HepG2 (cell line): ENCODE data around the gene ETV6.

Source experiments
- ESRRA ChIP-seq: sonication (generic); formaldehyde crosslinking; IDR thresholded peaks from 2 replicates; pipeline ENCODE4 v1.5.1; 2020; ENCODE audit warnings: mild to moderate bottlenecking, low read depth, missing genetic modification reagents
- ETV6 ChIP-seq: sonication (generic); formaldehyde crosslinking; conservative IDR thresholded peaks from 2 replicates; pipeline ENCODE4 v1.4.0; 2020; ENCODE audit warnings: missing genetic modification reagents
- HMG20B ChIP-seq: conservative IDR thresholded peaks from 2 replicates; pipeline ENCODE4 v1.6.1; 2016; ENCODE audit warnings: missing genetic modification reagents, missing compliant biosample characterization
- JUN ChIP-seq: sonication (generic); formaldehyde crosslinking; IDR thresholded peaks from 2 replicates; pipeline ENCODE4 v1.4.0; 2020; ENCODE audit warnings: mild to moderate bottlenecking, missing genetic modification reagents
- JUND ChIP-seq: sonication (generic); formaldehyde crosslinking; IDR thresholded peaks from 2 replicates; pipeline ENCODE4 v1.8.0; 2022; ENCODE audit warnings: mild to moderate bottlenecking, missing genetic modification reagents
- MAX ChIP-seq: IDR thresholded peaks from 2 replicates; pipeline ENCODE4 v1.6.1; 2012; ENCODE audit warnings: inconsistent platforms
- POLR2A ChIP-seq, 2 experiments: IDR thresholded peaks; 2 replicates each; pipeline ENCODE4 v1.6.1; 2011; ENCODE audit warnings: low read depth in 2 of 2, low read length in 2 of 2, mild to moderate bottlenecking in 1 of 2, moderate library complexity in 1 of 2; ENCODE audit not compliant: insufficient read depth in 1 of 2
- RBFOX2 ChIP-seq: fragments of 200-400 bp; formaldehyde crosslinking; IDR thresholded peaks from 2 replicates; pipeline ENCODE4 v1.6.1; 2017; ENCODE audit warnings: low read depth, mild to moderate bottlenecking, low read length
- ZC3H4 ChIP-seq: sonication (generic); formaldehyde crosslinking; IDR thresholded peaks from 2 replicates; pipeline ENCODE4 v1.4.0; 2020; ENCODE audit warnings: missing genetic modification reagents, borderline replicate concordance
- TF ChIP-seq, protein P1 (sequence below): IDR thresholded peaks from 2 replicates; pipeline ENCODE4 v1.6.1; 2016; ENCODE audit warnings: control low read depth
- TF ChIP-seq, protein P2 (sequence below): sonication (generic); formaldehyde crosslinking; IDR thresholded peaks from 2 replicates; pipeline ENCODE4 v1.5.0; 2020; ENCODE audit warnings: mild to moderate bottlenecking, missing genetic modification reagents, moderate library complexity

GRCh38 chr12:11782914-11783420, 133.5 kb downstream of the ETV6 start:
- TF ChIP-seq POLR2A (IDR thresholded peaks at IDR 0.05; ENCODE audit: insufficient read depth in 1 of 2, low read depth in 2 of 2, low read length in 2 of 2) = no peak
- no peak for TF ChIP-seq ETV6 (CRISPR knock-in tag)
- TF ChIP-seq JUND = no peak
- no peak for TF ChIP-seq HMG20B (CRISPR knock-in tag)
- TF ChIP-seq, protein P1, sequence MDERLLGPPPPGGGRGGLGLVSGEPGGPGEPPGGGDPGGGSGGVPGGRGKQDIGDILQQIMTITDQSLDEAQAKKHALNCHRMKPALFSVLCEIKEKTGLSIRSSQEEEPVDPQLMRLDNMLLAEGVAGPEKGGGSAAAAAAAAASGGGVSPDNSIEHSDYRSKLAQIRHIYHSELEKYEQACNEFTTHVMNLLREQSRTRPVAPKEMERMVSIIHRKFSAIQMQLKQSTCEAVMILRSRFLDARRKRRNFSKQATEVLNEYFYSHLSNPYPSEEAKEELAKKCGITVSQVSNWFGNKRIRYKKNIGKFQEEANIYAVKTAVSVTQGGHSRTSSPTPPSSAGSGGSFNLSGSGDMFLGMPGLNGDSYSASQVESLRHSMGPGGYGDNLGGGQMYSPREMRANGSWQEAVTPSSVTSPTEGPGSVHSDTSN = no peak
- TF ChIP-seq ZC3H4 (CRISPR knock-in tag) = no peak
- TF ChIP-seq JUN (CRISPR knock-in tag) = no peak
- TF ChIP-seq, protein P2, sequence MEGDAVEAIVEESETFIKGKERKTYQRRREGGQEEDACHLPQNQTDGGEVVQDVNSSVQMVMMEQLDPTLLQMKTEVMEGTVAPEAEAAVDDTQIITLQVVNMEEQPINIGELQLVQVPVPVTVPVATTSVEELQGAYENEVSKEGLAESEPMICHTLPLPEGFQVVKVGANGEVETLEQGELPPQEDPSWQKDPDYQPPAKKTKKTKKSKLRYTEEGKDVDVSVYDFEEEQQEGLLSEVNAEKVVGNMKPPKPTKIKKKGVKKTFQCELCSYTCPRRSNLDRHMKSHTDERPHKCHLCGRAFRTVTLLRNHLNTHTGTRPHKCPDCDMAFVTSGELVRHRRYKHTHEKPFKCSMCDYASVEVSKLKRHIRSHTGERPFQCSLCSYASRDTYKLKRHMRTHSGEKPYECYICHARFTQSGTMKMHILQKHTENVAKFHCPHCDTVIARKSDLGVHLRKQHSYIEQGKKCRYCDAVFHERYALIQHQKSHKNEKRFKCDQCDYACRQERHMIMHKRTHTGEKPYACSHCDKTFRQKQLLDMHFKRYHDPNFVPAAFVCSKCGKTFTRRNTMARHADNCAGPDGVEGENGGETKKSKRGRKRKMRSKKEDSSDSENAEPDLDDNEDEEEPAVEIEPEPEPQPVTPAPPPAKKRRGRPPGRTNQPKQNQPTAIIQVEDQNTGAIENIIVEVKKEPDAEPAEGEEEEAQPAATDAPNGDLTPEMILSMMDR (CRISPR knock-in tag) = no peak
- no peak for TF ChIP-seq RBFOX2
- TF ChIP-seq ESRRA (CRISPR knock-in tag) = no peak
- no peak for TF ChIP-seq MAX
